ENCODE results near the gene ATP1A3.

DNA sequence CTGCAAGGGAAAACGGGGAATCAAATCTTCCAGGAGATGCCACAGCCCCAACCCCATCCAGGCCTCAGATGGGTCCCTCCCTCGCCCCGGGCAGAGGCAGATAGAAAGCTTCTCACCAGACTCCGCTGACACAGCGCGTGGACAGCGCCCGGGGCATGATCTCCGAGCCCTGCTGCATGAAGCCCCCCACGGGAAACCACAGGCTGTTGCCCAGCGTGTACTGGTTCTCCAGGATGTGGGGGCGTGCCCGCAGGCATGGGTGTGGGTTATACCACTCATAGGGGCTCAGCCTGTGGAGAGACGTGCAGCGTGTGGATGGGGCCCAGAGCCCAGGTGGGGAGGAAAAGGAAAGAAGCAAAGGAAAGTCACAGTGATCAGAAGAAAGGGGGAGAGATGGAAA, 27.2 kb upstream of the ATP1A3 start:
- TF ChIP-seq CTCF (conservative IDR thresholded peaks at IDR 0.05; ENCODE audit: low read depth, low read length), result no peak
- no peak for TF ChIP-seq EZH2 (IDR thresholded peaks at IDR 0.05; ENCODE audit: low read length, unreplicated experiment)
- TF ChIP-seq EZH2phosphoT487 (IDR thresholded peaks at IDR 0.05; ENCODE audit: borderline replicate concordance, low read length), result no peak

Data from PC-3 (cell line).